Fibroblast of lung (primary cell): ENCODE data around the gene SH3D21. TPM values are rescaled to one million over a fixed set of nuclear protein-coding genes. Genes with fewer than 3 reads are reported as not detected.

Experiments
- DNase-seq, 2 donors: peaks; one replicate each; pipeline versions ENCODE4 v3.0.0 to v3.0.0-alpha.2; 2010; ENCODE audit warnings: low read depth in 2 of 2
- H2AFZ ChIP-seq: 2 replicates; pipeline ENCODE4 v1.5.1; 2012; ENCODE audit warnings: low read length, control low read depth, inconsistent platforms
- H3K27ac ChIP-seq: 2 replicates; pipeline ENCODE4 v1.5.1; 2011; ENCODE audit warnings: low read length, control low read depth; ENCODE audit not compliant: insufficient read depth
- H3K27me3 ChIP-seq: 2 replicates; pipeline ENCODE4 v1.5.1; 2011; ENCODE audit warnings: mild to moderate bottlenecking, low read length; ENCODE audit not compliant: control insufficient read depth, insufficient read depth
- H3K36me3 ChIP-seq: 2 replicates; pipeline ENCODE4 v1.5.1; 2011; ENCODE audit warnings: low read length; ENCODE audit not compliant: control insufficient read depth, insufficient read depth
- H3K4me1 ChIP-seq: 2 replicates; pipeline ENCODE4 v1.5.1; 2011; ENCODE audit warnings: low read length; ENCODE audit not compliant: control insufficient read depth, insufficient read depth; ENCODE audit errors: extremely low read depth
- H3K4me2 ChIP-seq: 2 replicates; pipeline ENCODE4 v1.5.1; 2011; ENCODE audit warnings: low read length, control low read depth; ENCODE audit not compliant: insufficient read depth; ENCODE audit errors: extremely low read depth
- H3K4me3 ChIP-seq, 4 experiments: fragments of 200-600 bp in 1 of 4; sonication (generic) in 1 of 4; replicated peaks in 1 of 4; 2 replicates each; pipeline ENCODE4 v1.5.1; 2011 to 2016; ENCODE audit warnings: low read length in 4 of 4, low read depth in 3 of 4, mild to moderate bottlenecking in 3 of 4, control low read depth in 2 of 4, inconsistent platforms in 1 of 4, mixed read lengths in 1 of 4; ENCODE audit not compliant: insufficient read depth in 1 of 4; ENCODE audit errors: control extremely low read depth in 1 of 4
- H3K79me2 ChIP-seq: 2 replicates; pipeline ENCODE4 v1.5.1; 2012; ENCODE audit warnings: mild to moderate bottlenecking, low read length, inconsistent platforms; ENCODE audit not compliant: control insufficient read depth, insufficient read depth
- H3K9ac ChIP-seq: 2 replicates; pipeline ENCODE4 v1.5.1; 2011; ENCODE audit warnings: mild to moderate bottlenecking, low read length, control low read depth; ENCODE audit not compliant: insufficient read depth
- H3K9me3 ChIP-seq: 2 replicates; pipeline ENCODE4 v1.5.1; 2012; ENCODE audit warnings: low read depth, low read length; ENCODE audit not compliant: control insufficient read depth, insufficient read depth
- H4K20me1 ChIP-seq: 2 replicates; pipeline ENCODE4 v1.5.1; 2011; ENCODE audit warnings: low read length; ENCODE audit not compliant: control insufficient read depth, insufficient read depth; ENCODE audit errors: extremely low read depth
- CTCF ChIP-seq, 2 donors: IDR thresholded peaks in 1 of 2; conservative IDR thresholded peaks in 1 of 2; 1 replicate in 1 of 2; 2 replicates in 1 of 2; pipeline ENCODE4 v1.5.1; 2011 to 2012; ENCODE audit warnings: low read length in 2 of 2, control low read depth in 1 of 2, inconsistent platforms in 1 of 2, low read depth in 1 of 2, mild to moderate bottlenecking in 1 of 2
- EZH2 ChIP-seq: IDR thresholded peaks from 2 replicates; pipeline ENCODE4 v1.5.1; 2012; ENCODE audit warnings: low read length, control low read depth, mild to moderate bottlenecking; ENCODE audit errors: missing control alignments
- polyA plus RNA-seq, 2 donors: library from polyadenylated mRNA; depleted of rRNA in 1 of 2; stranded (reverse) in 1 of 2; unstranded in 1 of 2; fragments of >200 nt; gene quantifications; 2 replicates each; pipeline ENCODE4 v1.2.1, GENCODE V29; 2011 to 2012; ENCODE audit warnings: missing spikeins in 1 of 2
- total RNA-seq: library from RNA; depleted of rRNA; stranded (reverse); fragments of >200 nt; gene quantifications from 2 replicates; pipeline ENCODE4 v1.2.1, GENCODE V29; 2014

SH3D21 gene
- total and polyA plus RNA-seq, 2 donors (not counting 1 experiment from before 2014, with no cell fraction given) = 1.9 to 3.3 TPM

- no peak overlapping the region for H2AFZ ChIP-seq
- no peak overlapping the region for H3K9ac ChIP-seq
- no peak overlapping the region for H3K4me3 ChIP-seq
- no peak overlapping the region for H3K4me2 ChIP-seq
- H3K79me2 ChIP-seq = peaks cover 43% of the 10 kb centered on the region
- no peak for DNase-seq
- no peaks in the 10 kb centered on the region for H3K27me3 ChIP-seq
- H4K20me1 ChIP-seq = no peaks in the 10 kb centered on the region
- peaks cover 22% of the 10 kb centered on the region for H3K4me1 ChIP-seq
- peaks cover 5% of the 10 kb centered on the region for H3K36me3 ChIP-seq
- no peak overlapping the region for H3K27ac ChIP-seq
- TF ChIP-seq CTCF (conservative IDR thresholded peaks at IDR 0.05 in 1 of 2, IDR thresholded peaks at IDR 0.05 in 1 of 2; ENCODE audit: low read depth in 1 of 2, low read length in 2 of 2) = no peak
- TF ChIP-seq EZH2 = no peak
- H3K9me3 ChIP-seq = no peaks in the 10 kb centered on the region
These were observed 60.9 kb downstream of the SH3D21 start for GRCh38 chr1:36367066-36367465.

GRCh38 chr1:36367798-36368197 lies 61.6 kb downstream of the SH3D21 start:
- H3K9me3 ChIP-seq = no peaks in the 10 kb centered on the region
- no peak overlapping the region for H3K9ac ChIP-seq
- no peak for TF ChIP-seq EZH2
- no peak for TF ChIP-seq CTCF (conservative IDR thresholded peaks at IDR 0.05 in 1 of 2, IDR thresholded peaks at IDR 0.05 in 1 of 2; ENCODE audit: low read depth in 1 of 2, low read length in 2 of 2)
- H2AFZ ChIP-seq = no peak overlapping the region
- no peak overlapping the region for H3K4me2 ChIP-seq
- peak in 1 of 2 donors; percentile 30 for DNase-seq
- H3K79me2 ChIP-seq = peaks cover 47% of the 10 kb centered on the region
- no peaks in the 10 kb centered on the region for H3K27me3 ChIP-seq
- H3K36me3 ChIP-seq = peaks cover 5% of the 10 kb centered on the region
- no peak overlapping the region for H3K27ac ChIP-seq
- peaks cover 29% of the 10 kb centered on the region for H3K4me1 ChIP-seq
- no peak overlapping the region for H3K4me3 ChIP-seq
- no peaks in the 10 kb centered on the region for H4K20me1 ChIP-seq

- H3K79me2 ChIP-seq = peaks cover 45% of the 10 kb centered on the region
- H3K4me3 ChIP-seq = no peak overlapping the region
- no peaks in the 10 kb centered on the region for H4K20me1 ChIP-seq
- H3K36me3 ChIP-seq = peaks cover 5% of the 10 kb centered on the region
- no peak overlapping the region for H3K4me2 ChIP-seq
- no peak for TF ChIP-seq EZH2
- TF ChIP-seq CTCF (conservative IDR thresholded peaks at IDR 0.05 in 1 of 2, IDR thresholded peaks at IDR 0.05 in 1 of 2; ENCODE audit: low read depth in 1 of 2, low read length in 2 of 2) = peak; percentile 85 to 87
- H3K27me3 ChIP-seq = no peaks in the 10 kb centered on the region
- H3K27ac ChIP-seq = no peak overlapping the region
- H3K9me3 ChIP-seq = no peaks in the 10 kb centered on the region
- H2AFZ ChIP-seq = no peak overlapping the region
- peaks cover 43% of the 10 kb centered on the region for H3K4me1 ChIP-seq
- H3K9ac ChIP-seq = no peak overlapping the region
- peak; percentile 45 to 63 for DNase-seq
These were observed 63.1 kb downstream of the SH3D21 start for GRCh38 chr1:36369061-36369861.

Other genes starting within 250 kb of the SH3D21 start
- gene TEKT2, start 222.3 kb upstream of the SH3D21 start, total RNA-seq = 0.26 and 0.50 TPM in 2 replicates
- 0.06 and 0.09 TPM in 2 replicates for gene TEKT2, start 222.3 kb upstream of the SH3D21 start, polyA plus RNA-seq
- 25.9 and 30.9 TPM in 2 replicates for gene ADPRS, start 217.5 kb upstream of the SH3D21 start, total RNA-seq
- gene ADPRS, start 217.5 kb upstream of the SH3D21 start, polyA plus RNA-seq = 25.3 and 33.9 TPM in 2 replicates
- 18.5 and 31.0 TPM in 2 replicates for gene COL8A2, start 181.1 kb upstream of the SH3D21 start, total RNA-seq
- 2.9 and 5.2 TPM in 2 replicates for gene COL8A2, start 181.1 kb upstream of the SH3D21 start, polyA plus RNA-seq
- gene TRAPPC3, start 156.9 kb upstream of the SH3D21 start, total RNA-seq = 70.6 and 88.5 TPM in 2 replicates
- gene TRAPPC3, start 156.9 kb upstream of the SH3D21 start, polyA plus RNA-seq = 102 and 105 TPM in 2 replicates
- gene MAP7D1, start 150.2 kb upstream of the SH3D21 start, total RNA-seq = 52.6 and 78.4 TPM in 2 replicates
- 70.6 and 91.2 TPM in 2 replicates for gene MAP7D1, start 150.2 kb upstream of the SH3D21 start, polyA plus RNA-seq
- 67.5 and 92.5 TPM in 2 replicates for gene THRAP3, start 81.9 kb upstream of the SH3D21 start, total RNA-seq
- gene THRAP3, start 81.9 kb upstream of the SH3D21 start, polyA plus RNA-seq = 96.4 and 97.5 TPM in 2 replicates
- gene EVA1B, start 17.3 kb downstream of the SH3D21 start, total RNA-seq = 199 and 248 TPM in 2 replicates
- gene EVA1B, start 17.3 kb downstream of the SH3D21 start, polyA plus RNA-seq = 22.7 and 27.1 TPM in 2 replicates
- 10.5 and 14.2 TPM in 2 replicates for gene STK40, start 79.6 kb downstream of the SH3D21 start, total RNA-seq
- 15.1 and 15.4 TPM in 2 replicates for gene STK40, start 79.6 kb downstream of the SH3D21 start, polyA plus RNA-seq
- gene LSM10, start 91.5 kb downstream of the SH3D21 start, total RNA-seq = 13.9 and 19.2 TPM in 2 replicates
- 33.5 and 49.1 TPM in 2 replicates for gene LSM10, start 91.5 kb downstream of the SH3D21 start, polyA plus RNA-seq
- gene OSCP1, start 144.1 kb downstream of the SH3D21 start, total RNA-seq = 8.7 and 10.7 TPM in 2 replicates
- gene OSCP1, start 144.1 kb downstream of the SH3D21 start, polyA plus RNA-seq = 6.1 and 6.5 TPM in 2 replicates
- 75.0 and 75.5 TPM in 2 replicates for gene MRPS15, start 158.0 kb downstream of the SH3D21 start, total RNA-seq
- 99.1 and 112 TPM in 2 replicates for gene MRPS15, start 158.0 kb downstream of the SH3D21 start, polyA plus RNA-seq
- gene CSF3R, start 176.5 kb downstream of the SH3D21 start, total RNA-seq = under 0.01 and 0.51 TPM in 2 replicates
- gene CSF3R, start 176.5 kb downstream of the SH3D21 start, polyA plus RNA-seq = not detected in 2 replicates